Activated T-cell treated with anti-CD3 and anti-CD28 coated beads, Interleukin-2, amount 50 U/mL, for 24 hours (primary cell): ENCODE data around the gene TOLLIP.
"Not testable (repeated sequence)": the region's sequence is repeated elsewhere in the genome, so short reads cannot be mapped to it uniquely, and the experiment has no call there.

Experiments
- DNase-seq: peaks from one replicate; pipeline ENCODE4 v3.0.0-alpha.2; 2020
- H3K27ac Mint-ChIP-seq: 2 replicates; pipeline ENCODE4 v1.8.0; 2020; ENCODE audit warnings: mild to moderate bottlenecking, mixed read lengths
- H3K27me3 Mint-ChIP-seq: 2 replicates; pipeline ENCODE4 v1.8.0; 2020; ENCODE audit warnings: mixed read lengths
- H3K36me3 Mint-ChIP-seq: 2 replicates; pipeline ENCODE4 v1.8.0; 2020; ENCODE audit warnings: low read depth, mixed read lengths
- H3K4me1 Mint-ChIP-seq: 2 replicates; pipeline ENCODE4 v1.8.0; 2020; ENCODE audit warnings: low read depth, mixed read lengths
- H3K4me3 Mint-ChIP-seq: 2 replicates; pipeline ENCODE4 v1.8.0; 2020; ENCODE audit warnings: mild to moderate bottlenecking, moderate library complexity, mixed read lengths
- H3K9me3 Mint-ChIP-seq: 2 replicates; pipeline ENCODE4 v1.8.0; 2020; ENCODE audit warnings: mixed read lengths

The TOLLIP gene

GRCh38 chr11:1309498-1310317, at the start of gene TOLLIP:
TSS of gene TOLLIP (minus strand) at chr11:1309632. CDS start at chr11:1309498, 134 bp downstream.
- peak; percentile 99 for DNase-seq
- H3K9me3 Mint-ChIP-seq, result peaks cover 2% of the 10 kb centered on the region
- peaks cover 54% of the 10 kb centered on the region for H3K4me1 Mint-ChIP-seq

GRCh38 chr11:1358931-1359330, 49.5 kb upstream of the TOLLIP start:
- not testable (repeated sequence) for H3K27ac Mint-ChIP-seq, H3K4me3 Mint-ChIP-seq, H3K9me3 Mint-ChIP-seq, H3K4me1 Mint-ChIP-seq, H3K36me3 Mint-ChIP-seq, H3K27me3 Mint-ChIP-seq, DNase-seq

More at GRCh38 chr11:1309498-1310317, at the start of gene TOLLIP:
- H3K27me3 Mint-ChIP-seq, result no peaks in the 10 kb centered on the region
- peak within 1 kb of the TSS; percentile 92 for H3K27ac Mint-ChIP-seq
- H3K36me3 Mint-ChIP-seq, result peaks cover 36% of the 10 kb centered on the region
- H3K4me3 Mint-ChIP-seq, result peak within 1 kb of the TSS; percentile 81

GRCh38 chr11:1358286-1358685, 48.9 kb upstream of the TOLLIP start:
- no peaks in the 10 kb centered on the region for H3K36me3 Mint-ChIP-seq
- no peak for DNase-seq
- H3K27ac Mint-ChIP-seq, result no peak overlapping the region
- no peak overlapping the region for H3K4me3 Mint-ChIP-seq
- no peaks in the 10 kb centered on the region for H3K9me3 Mint-ChIP-seq
- H3K4me1 Mint-ChIP-seq, result no peaks in the 10 kb centered on the region
- H3K27me3 Mint-ChIP-seq, result peaks cover 8% of the 10 kb centered on the region

GRCh38 chr11:1356478-1356960, 47.1 kb upstream of the TOLLIP start:
- no peak overlapping the region for H3K4me3 Mint-ChIP-seq
- H3K36me3 Mint-ChIP-seq, result no peaks in the 10 kb centered on the region
- H3K27me3 Mint-ChIP-seq, result peaks cover 8% of the 10 kb centered on the region
- no peaks in the 10 kb centered on the region for H3K9me3 Mint-ChIP-seq
- no peak for DNase-seq
- H3K27ac Mint-ChIP-seq, result no peak overlapping the region
- H3K4me1 Mint-ChIP-seq, result no peaks in the 10 kb centered on the region

GRCh38 chr11:1356007-1356435, 46.6 kb upstream of the TOLLIP start:
- H3K27me3 Mint-ChIP-seq, result peaks cover 8% of the 10 kb centered on the region
- DNase-seq, result no peak
- H3K4me3 Mint-ChIP-seq, result no peak overlapping the region
- H3K27ac Mint-ChIP-seq, result no peak overlapping the region
- no peaks in the 10 kb centered on the region for H3K9me3 Mint-ChIP-seq
- H3K4me1 Mint-ChIP-seq, result no peaks in the 10 kb centered on the region
- no peaks in the 10 kb centered on the region for H3K36me3 Mint-ChIP-seq

- no peak overlapping the region for H3K4me3 Mint-ChIP-seq
- no peak overlapping the region for H3K27ac Mint-ChIP-seq
- H3K4me1 Mint-ChIP-seq, result no peaks in the 10 kb centered on the region
- no peak for DNase-seq
- no peaks in the 10 kb centered on the region for H3K9me3 Mint-ChIP-seq
- H3K36me3 Mint-ChIP-seq, result no peaks in the 10 kb centered on the region
- peaks cover 8% of the 10 kb centered on the region for H3K27me3 Mint-ChIP-seq
Observed at GRCh38 chr11:1354125-1354938, 44.9 kb upstream of the TOLLIP start.

GRCh38 chr11:1353383-1354124, 44.1 kb upstream of the TOLLIP start:
- peaks cover 8% of the 10 kb centered on the region for H3K27me3 Mint-ChIP-seq
- H3K4me1 Mint-ChIP-seq, result no peaks in the 10 kb centered on the region
- no peak for DNase-seq
- H3K27ac Mint-ChIP-seq, result no peak overlapping the region
- H3K9me3 Mint-ChIP-seq, result no peaks in the 10 kb centered on the region
- no peaks in the 10 kb centered on the region for H3K36me3 Mint-ChIP-seq
- H3K4me3 Mint-ChIP-seq, result no peak overlapping the region

GRCh38 chr11:1352696-1353382, 43.4 kb upstream of the TOLLIP start:
- H3K27ac Mint-ChIP-seq, result no peak overlapping the region
- DNase-seq, result no peak
- no peaks in the 10 kb centered on the region for H3K36me3 Mint-ChIP-seq
- H3K27me3 Mint-ChIP-seq, result peaks cover 8% of the 10 kb centered on the region
- no peaks in the 10 kb centered on the region for H3K4me1 Mint-ChIP-seq
- H3K9me3 Mint-ChIP-seq, result no peaks in the 10 kb centered on the region
- no peak overlapping the region for H3K4me3 Mint-ChIP-seq

- H3K4me3 Mint-ChIP-seq, result no peak overlapping the region
- no peak for DNase-seq
- H3K36me3 Mint-ChIP-seq, result no peaks in the 10 kb centered on the region
- no peaks in the 10 kb centered on the region for H3K4me1 Mint-ChIP-seq
- H3K27me3 Mint-ChIP-seq, result peaks cover 5% of the 10 kb centered on the region
- no peaks in the 10 kb centered on the region for H3K9me3 Mint-ChIP-seq
- H3K27ac Mint-ChIP-seq, result no peak overlapping the region
Observed at GRCh38 chr11:1351278-1351937, 42.0 kb upstream of the TOLLIP start.

- H3K27ac Mint-ChIP-seq, result no peak overlapping the region
- H3K27me3 Mint-ChIP-seq, result no peaks in the 10 kb centered on the region
- no peak for DNase-seq
- H3K4me3 Mint-ChIP-seq, result no peak overlapping the region
- peaks cover 4% of the 10 kb centered on the region for H3K4me1 Mint-ChIP-seq
- H3K36me3 Mint-ChIP-seq, result no peaks in the 10 kb centered on the region
- H3K9me3 Mint-ChIP-seq, result no peaks in the 10 kb centered on the region
Observed at GRCh38 chr11:1350086-1350725, 40.8 kb upstream of the TOLLIP start.

GRCh38 chr11:1349327-1350041, 40.1 kb upstream of the TOLLIP start:
- no peak overlapping the region for H3K4me3 Mint-ChIP-seq

GRCh38 chr11:1348796-1349326, 39.4 kb upstream of the TOLLIP start:
- H3K27me3 Mint-ChIP-seq, result no peaks in the 10 kb centered on the region
- no peak overlapping the region for H3K27ac Mint-ChIP-seq
- peaks cover 4% of the 10 kb centered on the region for H3K4me1 Mint-ChIP-seq
- no peak for DNase-seq
- no peaks in the 10 kb centered on the region for H3K9me3 Mint-ChIP-seq
- H3K4me3 Mint-ChIP-seq, result no peak overlapping the region
- no peaks in the 10 kb centered on the region for H3K36me3 Mint-ChIP-seq

More at GRCh38 chr11:1349327-1350041, 40.1 kb upstream of the TOLLIP start:
- no peak for DNase-seq
- no peaks in the 10 kb centered on the region for H3K27me3 Mint-ChIP-seq
- H3K27ac Mint-ChIP-seq, result no peak overlapping the region
- H3K9me3 Mint-ChIP-seq, result no peaks in the 10 kb centered on the region
- H3K4me1 Mint-ChIP-seq, result peaks cover 4% of the 10 kb centered on the region
- no peaks in the 10 kb centered on the region for H3K36me3 Mint-ChIP-seq
